GM21360 (cell line): ENCODE data around the gene AMY2B.
"Not testable (repeated sequence)": the region's sequence is repeated elsewhere in the genome, so short reads cannot be mapped to it uniquely, and the experiment has no call there.

ENCODE experiments used
- ATAC-seq: cut with Tn5 transposase; IDR thresholded peaks from one replicate; pipeline ENCODE4 v1.9.1; 2021; ENCODE audit warnings: mild to moderate bottlenecking, moderate library complexity; ENCODE audit not compliant: unreplicated experiment

AMY2B gene

DNA sequence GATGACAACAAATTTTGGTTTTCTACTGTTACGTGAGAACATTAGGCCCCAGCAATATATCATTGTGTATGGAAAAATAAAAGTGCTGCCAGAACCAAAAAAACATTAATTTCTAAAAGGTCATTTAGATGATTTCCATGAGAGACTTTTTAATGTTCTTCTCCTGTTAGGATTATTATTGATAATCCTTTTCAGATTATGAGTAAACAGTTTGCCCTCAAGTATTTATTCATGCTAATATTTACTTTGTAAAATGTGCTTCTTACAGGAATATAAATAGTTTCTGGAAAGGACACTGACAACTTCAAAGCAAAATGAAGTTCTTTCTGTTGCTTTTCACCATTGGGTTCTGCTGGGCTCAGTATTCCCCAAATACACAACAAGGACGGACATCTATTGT is at the start of gene AMY2B:
Gene AMY2B (plus strand): TSS at position 301 of the 400 bp plus-strand sequence. CDS start 14 bp downstream, at position 315.
- ATAC-seq: not testable (repeated sequence)

DNA sequence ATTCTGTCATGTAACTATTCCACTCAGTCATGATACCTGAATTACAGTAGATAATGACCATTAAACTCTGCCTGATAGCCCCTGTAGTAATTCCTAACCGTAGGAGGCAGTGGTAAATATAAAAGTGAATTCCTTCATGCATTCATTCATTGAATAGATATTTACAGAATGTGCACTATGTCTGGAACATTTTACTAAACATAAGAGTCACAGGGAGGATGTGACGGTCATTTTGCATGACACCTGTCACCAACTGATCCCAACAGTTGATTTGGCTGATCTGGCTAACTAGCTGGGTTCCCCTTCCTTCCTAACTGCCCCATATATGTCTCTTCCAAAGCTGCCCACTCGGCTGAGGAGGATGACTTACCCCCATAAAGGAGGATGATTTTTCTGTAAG is 48.0 kb upstream of the AMY2B start:
- no peak for ATAC-seq

DNA sequence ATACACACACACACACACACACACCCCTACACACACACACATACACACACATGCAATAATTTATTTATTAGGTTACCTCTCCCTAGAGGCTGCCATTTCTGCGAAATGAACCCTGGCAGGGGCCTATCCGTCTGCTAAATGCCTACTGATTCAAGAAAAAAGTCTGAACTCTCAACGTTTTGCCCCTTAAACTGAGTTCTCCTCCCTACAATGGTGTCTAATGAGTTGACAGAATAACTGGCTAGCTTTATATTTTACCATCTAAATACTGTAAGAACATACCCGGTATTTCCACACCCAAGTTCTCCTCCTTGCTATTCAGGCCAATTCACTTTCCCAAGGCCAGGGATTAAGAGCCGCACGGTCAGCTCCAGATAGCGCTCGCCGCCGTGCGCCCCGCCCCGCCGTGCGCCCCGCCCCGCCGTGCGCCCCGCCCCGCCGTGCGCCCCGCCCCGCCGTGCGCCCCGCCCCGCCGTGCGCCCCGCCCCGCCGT is 46.2 kb upstream of the AMY2B start:
- peak; percentile 53 for ATAC-seq

DNA sequence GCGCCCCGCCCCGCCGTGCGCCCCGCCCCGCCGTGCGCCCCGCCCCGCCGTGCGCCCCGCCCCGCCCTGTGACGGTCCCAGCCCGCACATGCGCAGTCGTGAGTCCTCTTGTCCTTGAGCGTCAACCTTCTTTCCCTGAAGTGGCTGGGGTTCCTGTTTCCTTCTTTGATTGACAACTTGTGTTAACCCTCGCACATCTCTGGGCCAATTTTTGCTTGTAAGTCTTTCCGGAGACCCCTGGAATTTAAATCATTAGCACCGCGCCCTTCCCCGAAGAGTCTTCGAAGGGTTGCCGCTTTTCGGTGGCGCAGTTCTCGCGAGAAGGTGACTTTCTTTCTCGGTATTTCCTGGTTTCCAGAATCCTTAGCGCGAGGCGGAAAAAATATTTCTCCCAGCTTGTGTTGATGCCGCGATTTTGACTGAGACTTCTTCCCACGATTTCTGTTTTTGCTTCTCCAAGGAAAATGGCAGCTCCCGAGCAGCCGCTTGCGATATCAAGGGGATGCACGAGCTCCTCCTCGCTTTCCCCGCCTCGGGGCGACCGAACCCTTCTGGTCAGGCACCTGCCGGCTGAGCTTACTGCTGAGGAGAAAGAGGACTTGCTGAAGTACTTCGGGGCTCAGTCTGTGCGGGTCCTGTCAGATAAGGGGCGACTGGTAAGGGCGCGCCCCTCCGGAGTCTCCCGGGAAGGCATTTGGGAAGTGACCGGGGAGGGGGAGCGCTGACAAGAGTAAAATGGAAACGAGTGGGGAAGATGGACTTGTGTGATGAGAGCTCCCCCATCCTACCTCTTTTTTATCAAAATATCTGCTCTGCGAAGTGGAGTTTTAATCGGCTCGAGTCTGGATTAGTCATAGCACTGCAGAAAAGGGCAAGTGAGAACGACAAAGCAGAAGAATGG is 45.5 kb upstream of the AMY2B start, which contains the start of gene RNPC3:
Gene RNPC3 (plus strand): TSS at position 93 of the 901 bp plus-strand sequence. CDS start 372 bp downstream, at position 465.
- peak; percentile 71 for ATAC-seq

DNA sequence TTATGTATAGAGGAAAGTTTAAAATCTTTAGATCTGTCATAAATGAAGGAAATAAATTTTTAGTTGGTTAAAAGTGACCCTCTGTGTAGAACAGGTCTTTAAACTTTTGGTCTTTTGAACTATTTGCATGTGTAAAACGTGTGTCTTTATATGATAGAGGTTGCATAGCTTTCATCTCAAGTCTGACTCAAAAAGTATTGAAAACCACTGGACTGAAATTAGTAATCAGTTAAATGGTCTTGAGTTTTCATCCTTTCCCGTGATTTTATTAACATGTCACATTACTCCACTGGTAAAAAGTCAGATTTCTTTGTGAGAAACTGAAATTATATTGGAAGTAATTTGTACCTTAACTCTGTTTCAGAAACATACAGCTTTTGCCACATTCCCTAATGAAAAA is 44.1 kb upstream of the AMY2B start:
- no peak for ATAC-seq

DNA sequence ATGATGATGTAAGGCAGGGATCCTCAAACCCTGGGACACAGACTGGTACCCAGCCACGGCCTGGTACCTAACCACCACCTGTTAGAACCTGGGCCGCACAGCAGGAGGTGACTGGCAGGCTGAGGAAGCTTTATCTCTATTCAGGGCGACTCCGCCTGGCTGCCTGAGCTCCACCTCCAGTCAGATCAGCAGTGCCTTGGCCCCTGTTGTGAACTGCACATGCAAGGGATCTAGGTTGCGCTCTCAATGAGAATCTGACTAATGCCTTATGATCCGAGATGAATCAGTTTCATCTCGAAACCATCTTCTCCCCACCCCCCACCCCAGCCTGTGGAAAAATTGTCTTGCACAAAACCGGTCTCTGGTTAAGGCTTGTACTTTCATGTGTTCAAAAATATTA is 41.6 kb upstream of the AMY2B start:
- no peak for ATAC-seq

DNA sequence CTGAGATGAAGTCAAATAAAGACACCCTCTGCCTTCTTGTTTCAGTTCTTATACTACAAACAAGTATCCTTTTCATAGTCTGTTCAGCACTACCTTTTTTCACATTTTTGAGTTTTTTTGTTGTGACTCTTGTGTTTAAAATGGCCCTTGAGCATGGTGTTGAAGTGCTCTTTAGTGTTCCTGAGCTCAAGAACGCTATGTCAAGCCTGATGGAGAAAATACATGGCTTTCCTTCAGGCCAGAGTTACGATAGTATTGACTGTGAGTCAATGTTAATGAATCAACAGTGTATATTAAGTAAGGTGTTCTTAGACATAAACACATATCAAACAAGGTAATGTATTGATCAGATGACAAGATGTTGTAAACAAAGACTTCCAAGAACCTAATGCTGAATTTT is 33.2 kb upstream of the AMY2B start:
- ATAC-seq: no peak

DNA sequence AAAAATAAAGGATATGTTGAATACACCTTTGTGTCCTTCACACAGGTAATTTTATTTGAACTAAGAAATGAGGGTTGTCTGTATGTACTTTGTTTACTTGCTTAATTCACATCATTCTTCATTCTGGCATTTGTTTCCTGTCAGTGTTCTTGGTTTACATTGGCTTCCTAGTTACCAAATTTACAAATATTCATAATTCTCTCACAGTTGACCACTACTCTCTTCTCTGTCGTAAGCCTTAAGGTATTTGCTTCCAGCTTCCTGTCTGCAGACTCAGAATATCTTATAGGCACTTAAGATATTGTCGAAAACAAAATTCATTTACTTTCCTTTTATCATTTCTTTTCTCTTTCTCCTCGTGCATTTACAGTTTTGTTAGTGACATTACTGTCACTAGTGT is 30.0 kb upstream of the AMY2B start:
- ATAC-seq: no peak

DNA sequence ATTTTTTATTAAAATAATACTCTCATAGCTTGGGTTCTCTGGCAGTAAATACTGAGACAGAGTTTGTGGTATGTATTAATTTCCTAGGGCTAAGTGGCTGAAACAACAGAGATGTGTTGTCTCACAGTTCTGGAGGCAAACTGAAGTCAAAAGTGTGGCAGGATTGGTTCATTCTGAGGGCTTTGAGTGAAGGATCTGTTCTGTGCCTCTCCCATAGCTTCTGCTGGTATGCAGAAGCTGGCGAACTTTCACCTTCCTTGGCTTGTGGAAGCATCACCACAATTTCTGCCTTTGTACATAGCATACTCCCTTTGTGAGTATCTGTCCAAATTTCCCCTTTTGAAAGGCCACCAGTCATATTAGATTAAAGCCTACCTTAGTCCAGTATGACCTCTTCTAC is 24.9 kb upstream of the AMY2B start:
- no peak for ATAC-seq

DNA sequence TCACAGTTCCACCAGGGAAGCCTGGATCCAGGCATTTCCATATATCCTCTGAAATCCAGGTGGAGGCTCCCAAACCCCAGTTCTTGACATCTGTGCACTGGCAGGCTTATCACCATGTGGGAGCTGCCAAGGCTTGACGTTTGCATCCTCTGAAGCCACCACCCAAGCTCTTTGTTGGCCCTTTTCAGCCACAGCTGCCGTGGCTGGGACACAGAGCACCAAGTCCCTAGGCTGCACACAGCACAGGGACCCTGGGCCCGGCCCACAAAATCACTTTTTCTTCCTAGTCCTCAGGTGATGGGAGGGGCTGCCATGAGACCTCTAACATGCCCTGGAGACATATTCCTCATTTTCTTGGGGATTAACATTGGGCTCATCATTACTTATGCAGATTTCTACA is 23.5 kb upstream of the AMY2B start:
- no peak for ATAC-seq

DNA sequence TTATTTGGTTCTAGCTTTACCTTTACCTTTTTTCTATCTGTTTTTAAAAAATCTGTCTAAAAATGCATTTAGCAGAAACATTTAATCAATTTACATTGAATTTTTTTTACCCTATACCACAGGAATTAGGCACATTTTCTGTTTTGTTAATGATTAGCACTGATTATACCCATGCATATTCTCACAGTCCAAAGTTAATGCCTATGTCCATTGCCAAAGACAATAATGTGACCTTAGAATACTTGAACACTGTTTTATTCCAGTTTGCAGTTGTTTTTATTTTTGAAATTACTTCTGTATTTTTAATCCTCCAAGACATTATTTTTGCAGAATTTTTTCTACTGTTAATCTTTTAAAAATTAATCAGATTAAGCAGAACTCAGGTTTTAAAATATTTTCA is 11.0 kb upstream of the AMY2B start:
- ATAC-seq: no peak

DNA sequence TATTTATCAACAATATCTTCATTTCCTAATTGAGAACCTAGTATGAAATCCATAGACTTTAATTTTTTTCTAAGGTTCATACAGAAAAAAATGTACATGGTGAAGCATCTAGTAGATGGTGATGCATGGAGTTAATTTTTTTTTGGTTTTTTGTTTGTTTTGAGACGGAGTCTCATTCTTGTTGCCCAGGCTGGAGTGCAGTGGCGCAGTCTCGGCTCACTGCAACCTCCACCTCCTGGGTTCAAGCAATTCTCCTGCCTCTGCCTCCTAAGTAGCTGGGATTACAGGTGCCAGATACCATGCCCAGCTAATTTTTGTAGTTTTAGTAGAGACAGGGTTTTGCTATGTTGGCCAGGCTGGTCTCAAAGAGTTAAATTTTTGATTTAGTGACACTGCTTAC is 10.3 kb upstream of the AMY2B start:
- not testable (repeated sequence) for ATAC-seq

DNA sequence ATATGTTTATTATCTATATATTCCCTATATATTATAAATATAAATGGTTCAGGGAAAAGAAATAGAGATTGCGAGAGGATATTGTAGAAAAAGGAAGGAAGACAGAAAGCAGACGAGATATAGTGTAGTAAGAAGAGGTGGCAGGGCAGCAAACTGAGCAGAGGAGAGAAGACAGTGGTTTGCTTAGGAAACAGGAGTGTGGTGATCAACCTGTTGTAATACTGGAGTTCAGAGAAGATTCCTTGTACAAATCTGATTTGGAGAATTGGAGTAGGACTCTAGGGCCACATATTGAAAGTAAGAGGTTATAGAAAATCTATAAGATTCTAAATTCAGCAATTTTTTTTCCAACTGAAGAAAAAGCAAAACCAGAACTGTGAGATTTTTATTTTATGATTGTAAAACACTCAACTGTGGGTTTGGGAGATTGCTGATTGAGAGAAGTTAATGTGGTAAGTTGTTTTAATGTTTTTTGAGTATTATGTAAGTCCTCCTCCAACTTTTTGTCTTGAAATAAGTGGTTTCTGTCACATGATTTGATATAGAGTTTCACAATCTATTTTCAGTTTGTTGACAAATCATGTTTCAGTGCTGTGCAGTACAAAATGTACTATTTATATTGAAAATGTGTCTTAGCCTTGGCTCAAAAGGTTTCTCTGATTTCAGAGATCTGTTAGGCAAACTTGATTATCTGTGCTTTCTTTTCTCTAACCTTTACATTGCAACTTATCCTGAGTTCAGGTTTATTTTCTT is 9.6 kb upstream of the AMY2B start:
- peak; percentile 90 for ATAC-seq

DNA sequence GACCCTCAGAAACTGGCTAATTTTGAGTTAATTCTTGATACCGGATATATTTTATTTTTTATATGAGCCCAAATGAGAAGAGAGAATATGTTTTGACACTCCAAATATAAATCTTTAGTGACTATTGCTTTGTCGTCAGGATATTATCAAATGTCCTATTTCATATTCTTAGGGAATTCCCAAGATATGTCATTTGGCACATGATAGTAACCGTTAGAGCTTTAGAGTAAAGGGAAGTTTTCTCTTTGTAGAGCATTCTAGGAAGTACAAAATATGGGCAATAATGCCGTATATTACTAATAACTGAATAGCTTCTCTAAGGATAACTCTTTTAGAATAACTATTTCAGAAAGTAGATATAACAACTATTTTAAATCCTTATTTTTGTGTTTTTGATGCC is 8.3 kb upstream of the AMY2B start:
- no peak for ATAC-seq

DNA sequence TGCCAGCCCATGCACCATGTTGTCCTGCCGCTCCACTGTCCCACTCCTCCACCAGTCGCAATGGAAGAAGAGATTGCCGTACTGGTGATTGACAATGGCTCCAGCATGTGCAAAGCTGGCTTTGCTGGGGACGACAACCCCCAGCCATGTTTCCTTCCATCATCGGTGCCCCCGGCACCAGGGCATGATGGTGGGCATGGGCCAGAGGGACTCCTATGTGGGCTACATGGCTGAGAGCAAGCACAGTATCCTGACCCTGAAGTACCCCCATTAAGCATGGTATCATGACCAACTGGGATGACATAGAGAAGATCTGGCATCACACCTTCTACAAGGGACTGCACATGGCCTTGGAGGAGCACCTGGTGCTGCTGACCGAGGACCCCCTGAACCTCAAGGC is 1.9 kb upstream of the AMY2B start:
- ATAC-seq: no peak

DNA sequence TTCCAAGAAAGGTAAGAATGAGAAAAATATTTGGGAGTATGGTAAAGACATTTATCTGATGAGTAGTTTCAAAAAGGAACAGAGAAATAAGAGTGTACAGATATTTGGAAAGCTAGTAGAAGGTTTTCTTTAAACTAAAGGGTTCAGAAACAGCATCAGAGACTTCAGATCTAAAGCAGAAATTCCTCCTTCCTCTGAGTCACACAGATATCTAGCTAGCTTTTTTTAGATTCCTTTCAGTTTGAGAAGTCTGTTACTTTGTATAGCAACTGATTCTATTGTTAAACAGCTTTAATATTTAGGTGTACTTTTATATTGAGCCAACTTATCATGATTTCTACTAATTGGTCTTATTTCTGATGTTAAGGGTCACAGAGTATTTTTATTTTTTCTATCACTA is 4.7 kb downstream of the AMY2B start:
- ATAC-seq: peak; percentile 72

DNA sequence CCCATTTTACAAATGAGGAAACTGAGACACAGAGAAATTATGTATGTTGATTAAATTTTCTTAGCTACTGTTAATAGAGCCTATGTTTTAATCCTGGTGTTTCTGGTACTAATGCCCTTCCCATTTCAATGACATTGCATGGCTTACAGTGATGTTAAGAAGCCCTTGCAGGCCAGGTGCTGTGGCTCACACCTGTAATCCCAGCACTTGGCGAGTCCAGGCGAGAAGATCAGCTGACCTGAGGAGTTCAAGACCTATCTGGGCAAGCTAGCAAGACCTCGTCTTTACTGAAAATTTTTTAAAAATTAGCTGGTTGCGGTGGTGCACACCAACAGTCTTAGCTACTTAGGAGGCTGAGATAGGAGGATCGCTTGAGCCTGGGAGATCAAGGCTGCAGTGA is 5.4 kb downstream of the AMY2B start:
- not testable (repeated sequence) for ATAC-seq

DNA sequence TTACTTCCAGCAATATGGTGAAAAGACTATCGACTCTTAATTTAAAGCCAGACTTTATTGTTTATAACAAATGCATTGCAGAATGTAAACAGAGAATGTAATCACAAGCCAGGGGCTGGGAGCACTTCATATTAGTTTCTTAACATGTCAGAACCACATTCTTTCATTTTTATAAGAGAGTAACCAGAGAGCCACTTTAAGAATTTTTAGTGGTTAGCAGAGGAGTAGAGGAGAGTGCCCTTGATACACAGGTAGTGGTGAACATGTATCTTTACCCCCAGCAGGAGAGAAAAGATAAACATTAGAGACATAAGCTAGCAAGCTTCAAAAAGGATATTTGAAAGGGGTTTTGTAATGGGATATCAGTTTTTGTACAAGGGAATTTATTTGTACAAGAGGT is 11.1 kb downstream of the AMY2B start:
- no peak for ATAC-seq

DNA sequence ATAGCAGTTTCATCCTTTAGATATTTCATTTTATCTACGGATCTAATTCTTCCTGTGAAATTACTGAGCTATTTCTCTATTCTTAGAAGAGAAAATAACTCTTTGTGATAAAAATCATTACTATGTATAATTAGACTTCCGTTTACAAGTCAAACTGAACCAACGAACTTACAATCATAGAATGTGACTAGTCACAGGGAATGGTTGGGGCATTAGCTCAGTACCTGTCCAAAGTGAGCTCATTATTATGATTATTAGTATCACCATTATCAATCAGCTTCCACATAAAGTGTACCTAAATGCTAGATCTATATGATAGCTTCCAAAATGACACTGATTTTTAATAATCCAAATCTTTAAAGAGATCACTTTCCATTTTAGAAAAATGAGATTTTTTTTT is 12.5 kb downstream of the AMY2B start:
- ATAC-seq: no peak

DNA sequence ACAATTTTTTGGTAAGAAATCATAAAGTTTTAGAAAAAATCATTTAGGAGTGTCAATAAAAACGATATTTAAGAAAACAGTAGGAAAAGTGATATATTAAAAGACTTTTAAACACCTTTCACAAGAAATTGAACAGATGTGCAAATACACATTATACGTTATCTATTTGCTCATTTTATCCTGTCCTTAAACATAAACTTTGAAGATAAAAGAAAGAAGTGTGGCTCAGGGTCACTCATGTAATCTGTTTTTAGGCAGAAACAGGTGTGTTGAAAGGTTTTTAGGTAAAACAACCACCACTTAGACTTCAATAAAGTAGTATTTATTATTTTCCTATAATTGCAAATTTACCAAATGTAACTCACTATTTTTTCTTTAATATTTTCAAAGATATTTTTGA is 13.1 kb downstream of the AMY2B start:
- no peak for ATAC-seq

DNA sequence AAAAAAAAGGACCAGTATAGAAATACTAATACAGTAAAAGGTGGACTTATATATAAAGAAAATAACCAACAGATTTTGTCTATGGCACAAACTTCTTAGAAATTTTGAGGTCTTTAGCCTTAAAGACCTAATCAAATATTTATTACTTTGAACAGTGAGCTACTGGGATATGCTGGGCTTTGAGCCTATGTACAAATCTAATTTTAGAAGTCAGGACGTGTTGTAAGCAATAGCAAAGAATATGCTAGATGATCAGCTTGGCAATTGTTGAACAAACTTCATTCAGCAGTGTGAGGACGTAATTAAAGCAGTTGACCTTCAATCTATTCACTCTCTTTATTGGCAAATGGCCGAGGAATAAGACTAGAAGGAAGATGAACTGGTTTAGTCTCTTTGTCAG is 31.4 kb downstream of the AMY2B start:
- ATAC-seq: not testable (repeated sequence)

DNA sequence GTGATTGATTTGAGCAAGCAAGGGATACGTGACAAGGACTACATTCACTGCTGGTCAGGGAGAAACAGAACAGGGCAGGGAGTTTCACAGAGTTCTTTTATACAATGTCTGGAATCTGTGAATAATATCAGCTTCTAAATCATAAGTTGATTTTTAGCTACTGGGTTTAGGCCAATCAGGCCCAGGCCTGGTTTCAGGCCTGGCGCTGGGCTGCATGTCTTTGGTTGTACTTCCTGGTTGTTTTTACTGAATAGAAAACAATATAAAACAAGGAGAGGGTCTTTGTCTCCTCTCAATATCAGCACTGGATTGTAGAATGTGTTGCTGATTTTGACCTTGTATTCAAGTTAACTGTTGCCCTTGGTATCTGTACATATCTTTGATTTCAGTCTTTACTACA is 45.0 kb downstream of the AMY2B start:
- no peak for ATAC-seq
